NCI-H2171 treated with DMSO at 0.1 percent for 48 hours (cell line): ENCODE data around the gene ABCA13.

Source experiments
- DNase-seq: peaks from one replicate; lab custom pipeline; 2025; lab: John Stamatoyannopoulos, UW

Gene ABCA13

DNA sequence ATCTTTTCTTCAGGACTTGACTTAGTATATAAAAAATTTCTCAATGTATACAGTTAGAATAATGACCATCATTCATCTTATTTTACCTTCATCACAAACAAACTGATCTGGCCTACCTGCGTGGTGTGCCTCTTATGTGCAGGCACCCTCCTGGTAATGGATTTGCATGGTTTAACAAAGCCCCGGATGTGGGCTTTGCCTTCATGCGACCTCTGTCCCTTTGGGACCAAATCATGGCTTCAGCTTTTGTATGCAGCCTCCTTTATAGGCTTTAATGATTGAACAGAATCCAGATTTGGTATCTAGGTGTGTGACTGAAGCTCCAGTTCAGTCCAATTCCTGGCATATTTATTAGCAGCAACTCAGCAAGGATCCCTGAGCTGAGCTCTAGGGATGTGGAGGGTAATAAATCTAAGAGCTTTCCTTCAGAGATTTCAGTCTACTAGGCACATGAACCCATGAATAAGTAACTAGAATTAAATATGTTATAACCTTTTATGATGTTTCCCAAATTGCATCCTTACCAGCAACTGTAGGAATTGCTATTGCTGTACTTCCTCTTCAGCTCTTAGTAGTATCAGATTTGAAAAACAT lies 256.9 kb downstream of the ABCA13 start:
- DNase-seq = no peak

DNA sequence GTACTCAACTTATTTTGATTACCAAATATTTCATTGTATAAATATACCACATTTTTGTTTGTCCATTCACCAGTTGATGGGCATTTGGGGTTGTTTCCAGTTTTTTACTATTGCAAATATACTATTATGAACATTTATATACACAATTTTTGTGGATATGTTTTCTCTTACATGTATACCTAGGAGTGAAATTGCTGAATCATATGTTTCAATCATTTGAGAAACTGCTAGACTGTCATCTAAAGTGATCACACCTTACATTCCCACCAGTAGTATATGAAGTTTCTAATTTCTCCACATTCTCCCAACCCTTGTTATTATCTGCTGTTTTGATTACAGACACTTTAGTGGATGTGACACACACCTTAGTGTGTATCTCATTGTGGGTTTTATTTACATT lies 257.9 kb downstream of the ABCA13 start:
- no peak for DNase-seq

DNA sequence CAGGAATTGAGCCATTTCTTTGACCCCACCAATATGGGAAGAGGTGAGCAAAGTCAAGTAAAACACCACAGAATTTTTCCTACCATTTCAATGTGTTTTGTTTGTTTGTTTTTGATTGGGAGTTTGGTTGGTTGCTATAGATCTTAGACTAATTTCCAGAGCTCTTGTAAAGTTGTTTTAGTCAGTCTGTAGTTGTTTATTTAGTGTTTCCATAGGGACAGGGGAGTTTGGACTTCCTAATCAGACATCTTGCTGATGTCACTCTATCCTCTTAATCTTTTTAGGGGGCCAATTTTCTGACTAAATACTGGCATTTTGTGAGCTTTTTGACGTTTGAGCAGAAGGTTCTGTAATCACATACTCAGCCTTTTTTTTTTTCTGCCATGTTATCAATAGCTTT lies 266.9 kb downstream of the ABCA13 start:
- no peak for DNase-seq

DNA sequence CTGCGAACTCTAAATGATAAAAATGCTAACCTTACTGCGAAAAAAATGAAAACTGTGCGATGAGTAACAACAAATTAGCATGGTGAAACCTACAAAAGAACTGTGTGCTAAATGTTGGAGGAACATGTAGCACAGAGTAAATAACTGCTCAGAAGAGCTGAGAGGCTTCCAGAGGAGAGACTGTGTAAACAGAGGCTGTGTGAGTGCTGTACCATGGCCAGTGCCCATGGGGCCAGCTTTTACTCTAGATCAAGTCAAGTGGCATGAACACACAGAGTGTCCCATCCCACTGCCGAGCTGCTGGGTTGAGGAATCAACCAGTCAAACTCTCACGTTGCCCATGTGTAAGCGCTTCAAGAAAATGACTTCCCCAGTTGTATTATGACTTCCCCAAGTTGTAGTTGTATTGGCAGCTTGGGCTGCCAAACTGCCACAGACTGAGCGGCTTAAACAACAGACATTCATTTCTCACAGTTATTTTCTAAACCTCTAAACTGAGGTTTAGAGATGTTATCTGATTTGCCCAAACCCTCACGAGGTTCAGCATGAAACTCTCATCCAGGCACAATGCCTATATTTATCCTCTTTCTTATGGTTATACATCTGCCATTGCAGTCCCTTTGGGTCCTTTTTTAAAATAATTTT lies 270.7 kb downstream of the ABCA13 start:
- no peak for DNase-seq

DNA sequence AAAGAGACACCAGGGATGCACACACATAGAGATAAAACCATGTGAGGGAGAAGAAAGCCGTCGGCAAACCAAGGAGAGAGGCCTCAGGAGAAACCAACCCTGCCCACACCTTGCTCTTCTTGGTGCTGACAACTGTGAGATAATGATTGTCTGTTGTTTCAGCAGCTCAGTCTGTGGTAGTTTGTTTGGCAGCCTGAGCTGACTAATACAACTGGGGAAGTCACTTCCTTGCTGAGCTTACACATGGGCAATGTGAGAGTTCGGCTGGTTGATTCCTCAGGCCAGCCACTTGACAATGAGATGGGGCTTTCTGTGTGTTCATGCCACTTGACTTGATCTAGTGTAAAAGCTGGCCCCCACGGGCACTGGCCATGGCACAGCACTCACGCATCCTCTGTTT lies 271.8 kb downstream of the ABCA13 start:
- DNase-seq = no peak

DNA sequence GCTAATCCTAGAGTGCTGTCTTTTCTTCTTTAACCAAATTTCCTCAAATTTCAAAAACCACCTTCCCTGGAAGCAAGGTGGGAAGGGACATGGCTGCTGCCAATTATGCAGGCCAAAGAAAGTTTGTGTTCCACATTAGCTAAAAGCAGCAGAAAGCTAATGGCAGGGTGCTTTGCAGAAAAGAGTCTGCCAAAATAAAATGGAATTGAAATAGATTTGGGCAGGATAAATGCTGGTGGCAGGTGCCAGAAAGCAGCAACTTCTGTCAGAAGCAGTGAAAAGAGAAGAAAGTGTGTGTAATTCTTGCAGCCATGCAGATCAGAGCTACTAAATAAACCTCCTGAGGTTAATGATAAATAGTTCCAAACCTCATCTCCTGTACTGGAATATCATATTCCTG lies 275.5 kb downstream of the ABCA13 start:
- no peak for DNase-seq

DNA sequence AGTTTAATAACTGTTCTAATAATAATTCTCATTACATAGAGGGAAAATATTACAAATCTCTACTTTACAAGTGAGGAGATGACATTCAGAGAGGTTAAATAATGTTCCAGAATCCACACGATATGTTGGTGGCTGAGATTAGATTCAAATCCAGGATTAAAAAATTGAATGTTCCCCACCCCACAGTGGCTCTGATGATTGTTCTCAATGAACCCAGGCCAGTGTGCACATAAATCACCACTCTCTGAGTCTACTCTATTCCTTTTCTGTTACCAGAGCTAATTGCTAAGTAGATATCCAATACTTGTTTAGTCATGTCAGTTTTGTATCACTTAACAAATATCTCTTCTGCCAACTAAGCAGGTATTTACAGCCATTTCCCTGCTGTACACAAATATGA lies 281.0 kb downstream of the ABCA13 start:
- no peak for DNase-seq

DNA sequence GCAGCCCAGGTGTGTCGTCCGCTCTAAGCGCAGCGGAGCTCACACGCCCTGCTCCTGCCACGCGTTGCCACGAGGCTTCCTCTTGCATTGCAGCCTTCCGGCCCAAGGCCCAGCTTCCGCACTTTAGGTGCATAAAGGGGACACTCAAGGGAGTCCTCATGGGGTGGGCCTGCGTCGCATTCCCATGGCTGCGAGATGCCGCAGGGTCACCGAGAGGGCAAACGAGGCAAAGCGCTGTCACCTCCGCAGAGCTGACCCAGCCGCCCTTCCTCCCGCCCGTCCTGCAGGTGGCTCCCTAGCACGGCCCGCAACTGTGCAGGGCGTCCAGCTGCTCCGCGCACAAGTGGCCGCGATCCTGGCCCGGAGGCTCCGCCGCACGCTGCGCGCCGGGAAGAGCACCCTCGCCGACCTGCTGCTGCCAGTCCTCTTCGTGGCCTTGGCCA lies 283.5 kb downstream of the ABCA13 start:
- DNase-seq = no peak

DNA sequence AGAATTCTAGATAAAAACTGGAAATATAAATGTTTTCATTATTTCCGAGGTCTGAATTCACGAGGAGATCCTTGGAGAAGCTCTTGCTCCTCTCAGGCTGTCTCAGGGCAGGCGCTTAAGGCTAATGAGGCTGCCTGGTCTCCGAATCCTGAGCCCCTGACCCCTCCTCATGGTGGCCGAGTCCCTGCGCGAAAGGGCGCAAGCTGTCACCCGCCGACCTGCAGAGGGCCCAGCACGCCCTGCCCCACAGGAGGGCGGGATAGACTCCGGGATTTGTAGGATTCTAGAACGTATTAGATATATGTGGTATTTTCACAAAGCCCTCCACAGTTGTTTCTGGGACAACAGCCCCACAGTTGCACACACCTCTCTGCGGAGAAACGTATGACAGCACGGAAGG lies 284.1 kb downstream of the ABCA13 start:
- DNase-seq = no peak

DNA sequence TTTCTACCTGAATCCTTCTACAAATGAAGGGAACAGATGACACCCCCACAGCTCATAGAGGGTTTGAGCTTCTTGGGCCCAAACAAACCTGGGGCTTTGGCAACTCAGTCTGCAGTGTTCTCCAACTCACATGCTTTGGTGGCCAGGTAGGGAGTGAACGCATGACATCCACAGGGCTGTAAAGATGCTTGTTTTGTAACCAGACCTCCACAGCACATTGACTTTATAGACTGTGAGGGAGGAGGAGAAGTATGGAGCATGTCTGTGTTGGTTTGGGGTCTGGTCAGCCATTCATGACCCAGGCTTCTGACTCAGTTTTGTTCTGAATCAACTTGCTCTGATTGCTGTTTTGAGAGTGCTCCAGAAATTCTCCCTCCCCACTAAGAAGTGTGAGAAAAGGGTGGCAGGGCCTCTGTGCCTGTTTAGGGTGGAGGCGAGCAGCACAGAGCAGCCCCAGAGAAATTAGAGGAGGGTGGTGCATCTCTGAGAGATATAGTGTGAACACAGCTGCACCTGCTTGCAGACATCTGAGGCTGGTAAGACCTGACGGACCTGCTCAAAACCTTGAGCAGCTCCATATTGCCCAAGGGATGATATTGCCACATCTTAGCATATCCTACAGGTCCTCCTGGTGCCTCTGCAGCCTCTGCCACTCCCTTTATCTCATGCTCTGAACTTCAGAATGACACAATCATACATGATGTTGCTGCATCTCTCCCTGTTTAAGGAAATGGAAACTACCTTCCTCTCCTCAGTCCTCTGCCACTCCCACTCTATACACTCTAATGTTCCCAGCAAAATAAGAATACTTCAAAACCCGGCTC lies 287.7 kb downstream of the ABCA13 start:
- DNase-seq = no peak

DNA sequence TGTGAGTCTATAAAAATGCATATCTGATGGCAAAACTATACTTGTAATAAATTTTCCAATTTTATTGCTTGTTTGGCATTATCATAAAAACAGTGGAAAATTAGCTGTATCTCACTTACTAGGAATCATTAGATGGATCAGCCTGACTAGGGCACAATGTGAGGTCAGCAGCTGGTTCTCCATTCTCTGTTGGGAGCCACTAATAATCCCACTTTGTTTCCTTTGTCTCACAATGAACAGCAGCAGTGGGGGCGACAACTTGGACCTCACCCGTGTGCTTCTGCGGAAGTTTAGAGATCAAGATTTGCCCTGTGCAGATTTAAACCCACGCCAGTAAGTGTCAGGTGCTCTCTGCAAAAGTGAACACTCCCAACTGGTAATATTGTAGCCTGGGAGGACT lies 295.5 kb downstream of the ABCA13 start:
- no peak for DNase-seq

DNA sequence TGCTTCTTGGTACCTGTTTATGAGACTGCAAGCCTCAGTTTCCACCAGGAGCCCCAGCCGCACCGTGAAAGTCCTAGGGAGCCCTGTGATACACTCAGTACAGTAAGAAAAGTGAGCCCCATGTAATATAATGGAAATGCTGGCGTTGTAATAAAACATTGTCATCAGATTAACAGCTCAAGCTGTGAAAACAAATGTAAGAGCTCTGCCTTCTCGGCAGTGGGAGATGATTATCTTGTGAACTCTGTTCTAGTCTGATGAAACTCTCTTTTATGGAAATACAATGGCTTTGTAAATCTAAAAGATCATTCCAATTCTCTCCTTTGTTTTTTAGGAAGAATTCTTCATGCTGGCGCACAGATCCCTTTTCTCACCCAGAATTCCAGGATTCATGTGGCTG lies 299.9 kb downstream of the ABCA13 start:
- DNase-seq = no peak

DNA sequence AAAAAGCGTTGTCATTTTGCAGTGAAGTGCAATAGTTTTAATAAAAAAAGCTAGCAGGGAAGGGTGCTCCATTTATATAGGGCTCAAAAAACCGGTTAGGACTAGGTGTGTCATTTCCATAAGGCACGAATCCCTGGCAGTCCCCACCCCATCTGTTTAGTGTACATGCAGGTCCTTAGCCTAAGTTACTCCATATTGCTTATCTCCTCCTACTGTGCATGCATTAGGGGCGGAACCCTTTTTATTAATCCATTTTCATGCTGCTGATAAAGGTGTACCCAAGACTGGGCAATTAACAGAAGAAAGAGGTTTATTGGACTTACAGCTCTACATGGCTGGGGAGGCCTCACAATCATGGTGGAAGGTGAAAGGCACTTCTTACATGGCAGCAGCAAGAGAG lies 301.4 kb downstream of the ABCA13 start:
- no peak for DNase-seq

DNA sequence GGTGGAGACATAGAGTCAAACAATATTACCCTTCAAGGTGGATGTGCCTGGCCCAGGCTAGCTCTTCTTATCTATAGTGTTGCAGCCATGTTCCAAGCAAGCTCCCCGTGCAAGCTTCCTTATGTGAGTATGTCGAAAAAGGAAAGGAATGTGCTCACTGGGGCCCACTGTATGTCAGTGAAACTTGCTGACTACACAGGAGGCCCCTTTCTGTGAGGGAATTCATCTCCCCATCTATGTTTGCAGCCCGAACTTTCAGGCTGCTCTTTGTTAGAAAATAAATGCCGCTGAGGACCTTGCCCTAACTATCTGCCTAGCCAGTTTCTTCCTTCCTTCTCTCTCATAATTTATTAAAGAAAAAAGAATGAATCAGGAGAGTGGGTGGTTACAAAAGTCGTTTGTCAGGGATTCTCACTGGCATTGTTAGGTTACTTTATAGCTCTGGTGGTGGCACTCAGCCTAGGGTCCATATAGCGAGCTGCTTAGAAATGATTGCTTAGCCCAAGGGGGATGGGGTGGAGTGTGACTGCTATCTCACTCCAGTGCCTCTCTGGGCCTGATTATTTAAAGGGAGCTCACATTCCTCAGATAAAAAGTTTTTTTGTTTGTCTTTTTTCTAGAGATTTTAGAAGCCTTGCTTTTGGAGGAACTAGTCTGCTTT lies 302.1 kb downstream of the ABCA13 start:
- no peak for DNase-seq

DNA sequence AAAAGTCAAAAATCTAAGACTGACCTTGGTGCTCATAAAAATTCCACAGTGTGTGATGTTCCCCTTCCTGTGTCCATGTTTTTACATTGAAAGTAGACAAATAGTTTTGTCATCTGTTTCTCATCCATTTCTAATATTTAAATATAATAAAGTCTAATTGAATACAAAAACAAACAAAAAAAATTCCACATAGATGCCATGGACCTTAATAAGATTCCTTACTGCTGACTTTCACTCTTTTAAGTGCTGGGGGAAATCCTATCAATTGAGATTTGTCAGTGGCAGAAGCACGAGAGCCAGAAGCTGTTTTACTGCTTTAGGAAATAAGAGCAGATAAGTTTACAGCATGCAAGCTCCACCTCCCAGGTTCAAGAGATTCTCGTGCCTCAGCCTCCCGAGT lies 310.0 kb downstream of the ABCA13 start:
- DNase-seq = no peak

DNA sequence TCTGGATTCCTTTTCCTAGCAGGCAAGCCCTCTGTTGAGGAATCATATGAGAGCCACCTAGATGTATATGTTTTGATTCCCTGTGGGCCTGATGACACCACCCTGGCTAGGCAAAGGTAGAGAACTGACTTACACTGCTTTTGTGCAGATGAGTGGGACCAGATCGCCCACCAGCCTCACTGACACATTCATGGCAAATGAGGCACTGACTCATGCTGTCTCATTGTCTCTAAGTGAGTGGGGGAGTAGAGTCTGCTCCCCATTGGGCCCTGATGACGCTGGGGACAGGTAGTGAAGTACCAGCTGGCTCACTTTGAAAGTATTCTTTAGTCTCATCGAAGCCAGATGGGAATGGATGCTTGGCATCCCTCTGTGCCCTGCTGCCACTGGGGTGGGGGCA lies 326.3 kb downstream of the ABCA13 start:
- no peak for DNase-seq

DNA sequence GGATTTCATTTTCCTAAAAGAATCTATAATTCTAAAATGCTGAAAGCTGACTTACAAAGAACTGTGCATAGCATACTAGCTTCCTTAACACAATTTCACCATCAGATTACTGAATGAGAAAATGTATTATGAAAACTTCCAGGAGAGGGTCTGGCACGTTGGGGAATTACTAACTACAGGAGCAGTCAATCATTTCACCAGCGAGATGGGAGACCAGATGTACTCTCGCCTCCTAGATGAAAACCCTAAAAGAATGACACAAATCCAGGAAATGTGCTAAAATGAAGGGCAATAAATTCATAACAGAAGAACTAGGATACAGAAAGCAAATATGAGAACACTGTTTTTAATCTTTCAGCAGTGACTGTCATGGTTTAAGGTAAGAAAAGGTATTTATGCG lies 330.8 kb downstream of the ABCA13 start:
- DNase-seq = no peak

DNA sequence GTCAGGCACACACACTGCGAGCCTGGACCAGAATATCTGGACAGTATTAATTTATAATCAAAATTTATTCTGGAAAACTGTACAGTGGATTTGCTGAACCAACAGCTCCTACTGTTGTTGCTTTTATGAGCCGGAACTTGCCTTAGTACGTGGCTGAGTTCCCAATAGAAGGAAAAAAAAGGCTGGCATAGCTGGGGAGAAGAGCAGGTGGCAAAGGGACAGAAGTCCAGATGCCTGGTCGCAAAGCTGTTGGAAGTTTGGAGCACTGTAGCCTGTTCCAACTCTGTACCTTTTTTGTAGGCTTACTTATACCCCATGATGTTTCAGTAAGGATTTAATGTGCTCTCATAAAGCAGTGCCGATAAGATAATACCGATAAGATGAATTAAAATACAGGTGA lies 333.8 kb downstream of the ABCA13 start:
- no peak for DNase-seq

DNA sequence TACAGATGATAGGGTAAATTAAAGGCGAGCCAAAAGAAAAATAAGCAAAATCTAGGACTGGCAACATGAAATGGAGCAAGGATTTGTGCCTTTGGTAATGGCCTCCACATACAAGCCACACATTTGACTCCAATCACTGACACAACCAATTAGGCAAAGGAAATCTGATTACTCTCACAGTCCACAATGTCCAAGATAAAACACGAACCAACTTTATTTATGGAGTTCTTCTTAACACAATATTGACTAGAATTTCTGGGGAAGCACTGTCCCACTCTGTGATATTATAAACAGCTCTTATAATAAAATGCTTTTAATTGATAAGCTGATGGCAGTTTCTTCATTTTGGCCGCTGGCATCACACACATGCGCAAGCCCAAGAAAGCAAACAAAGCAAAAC lies 334.2 kb downstream of the ABCA13 start:
- no peak for DNase-seq

DNA sequence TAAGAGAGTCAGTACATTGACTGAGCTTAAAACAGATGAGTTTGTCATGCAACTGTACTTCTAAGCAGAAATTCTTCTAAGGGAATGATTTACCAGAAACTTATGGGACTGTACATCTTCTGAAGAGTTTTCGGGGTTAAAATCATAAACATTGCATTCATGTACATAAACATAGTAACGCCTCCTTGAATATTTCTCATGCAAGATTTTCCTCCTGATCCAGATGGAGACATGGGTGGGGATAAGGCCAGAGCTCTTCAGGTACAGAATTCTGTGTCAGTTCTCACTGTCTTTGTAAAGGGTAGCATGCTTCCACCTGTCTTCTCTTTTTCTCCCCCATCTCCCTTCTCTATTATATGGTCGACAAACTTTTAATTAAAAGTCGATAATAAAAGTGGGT lies 335.3 kb downstream of the ABCA13 start:
- no peak for DNase-seq

DNA sequence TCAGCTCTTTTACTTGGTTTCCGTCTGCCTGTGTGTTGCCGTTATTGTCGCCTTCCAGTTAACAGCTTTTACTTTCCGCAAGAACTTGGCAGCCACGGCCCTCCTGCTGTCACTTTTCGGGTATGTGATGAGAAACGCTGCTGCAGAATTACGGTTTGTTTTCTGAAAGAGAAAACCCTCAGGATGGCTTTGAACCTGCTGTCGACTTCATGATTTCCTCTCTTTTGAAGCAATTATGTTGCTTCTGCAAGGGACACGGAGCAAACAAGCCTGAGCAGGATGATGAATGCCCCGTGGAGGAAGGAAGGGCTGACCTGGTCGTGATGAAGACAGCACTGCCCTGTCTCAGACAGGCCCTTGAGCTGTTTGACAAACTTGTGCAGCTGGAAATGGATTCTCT lies 339.8 kb downstream of the ABCA13 start:
- DNase-seq = no peak

DNA sequence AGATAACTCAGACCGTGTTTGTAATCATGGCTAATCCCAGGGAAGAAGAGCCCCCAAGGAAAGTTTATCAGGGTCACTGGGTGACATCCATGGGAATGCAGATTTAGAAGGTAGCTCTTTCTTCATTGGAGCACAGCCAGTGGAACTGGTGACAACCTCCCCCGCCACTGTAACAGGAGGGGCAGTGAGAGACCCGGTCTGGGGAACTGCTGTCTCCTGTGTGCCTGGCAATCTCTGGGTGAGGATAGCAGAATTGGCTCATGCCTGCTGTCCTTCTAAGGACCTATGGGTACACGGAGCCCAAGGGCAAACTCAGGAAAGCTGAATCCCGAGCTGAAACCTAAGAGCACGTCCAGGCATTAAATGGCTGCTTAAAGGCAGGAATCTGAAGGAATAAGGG lies 341.6 kb downstream of the ABCA13 start:
- no peak for DNase-seq

DNA sequence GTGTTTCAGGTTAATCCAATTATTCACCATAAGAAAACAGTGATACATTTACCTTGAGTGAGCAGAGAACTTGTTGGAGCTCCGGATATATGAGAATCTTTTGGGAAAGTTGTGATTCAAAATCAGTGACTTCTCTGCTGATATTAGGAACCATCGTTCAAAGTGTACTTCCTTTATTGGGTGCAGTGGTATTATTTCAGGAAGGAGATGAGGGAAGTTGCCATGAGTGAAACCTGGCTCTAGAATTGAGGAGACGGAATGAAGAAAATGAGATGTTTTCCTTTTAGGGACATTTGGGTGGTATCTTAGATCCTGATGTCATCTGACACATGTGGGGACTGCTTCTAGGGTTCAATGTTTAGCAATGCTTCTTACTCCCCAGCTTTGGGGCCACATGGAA lies 343.9 kb downstream of the ABCA13 start:
- no peak for DNase-seq
